Right renal cortex interstitium (tissue), 3 donors: ENCODE data around the gene HGF. TPM values are rescaled to one million over a fixed set of nuclear protein-coding genes. Genes with fewer than 3 reads are reported as not detected.
"Not testable (repeated sequence)": the region's sequence is repeated elsewhere in the genome, so short reads cannot be mapped to it uniquely, and the experiment has no call there.

Experiments used
- DNase-seq, 3 donors: peaks; one replicate each; pipeline ENCODE4 v3.0.0-alpha.2; 2013; ENCODE audit warnings: low read depth in 3 of 3, low spot score in 2 of 3
- polyA plus RNA-seq, 3 donors: library from polyadenylated mRNA; unstranded; fragments of 120-200 nt; gene quantifications; one replicate each; pipeline ENCODE4 v1.2.1, GENCODE V29; 2013; ENCODE audit not compliant: insufficient read length in 3 of 3

Gene HGF
- polyA plus RNA-seq, 3 donors: 1.7 to 3.1 (median 2.1) TPM

GRCh38 chr7:81725003-81725811 lies 44.6 kb downstream of the HGF start:
- no peak for DNase-seq

GRCh38 chr7:81722250-81722649 lies 47.6 kb downstream of the HGF start:
- not testable (repeated sequence) for DNase-seq

GRCh38 chr7:81721437-81721836 lies 48.4 kb downstream of the HGF start:
- no peak for DNase-seq

GRCh38 chr7:81719865-81720264 lies 50.0 kb downstream of the HGF start:
- DNase-seq: no peak

- DNase-seq: no peak
Observed at GRCh38 chr7:81715984-81716588, 53.8 kb downstream of the HGF start.

GRCh38 chr7:81714306-81714705 lies 55.5 kb downstream of the HGF start:
- DNase-seq: no peak

- DNase-seq: no peak
Observed at GRCh38 chr7:81710751-81711150, 59.1 kb downstream of the HGF start.

- DNase-seq: no peak
Observed at GRCh38 chr7:81709836-81710235, 60.0 kb downstream of the HGF start.

- DNase-seq: no peak
Observed at GRCh38 chr7:81707966-81708365, 61.9 kb downstream of the HGF start.

- DNase-seq: no peak
Observed at GRCh38 chr7:81707196-81707595, 62.7 kb downstream of the HGF start.

- DNase-seq: no peak
Observed at GRCh38 chr7:81705206-81705605, 64.6 kb downstream of the HGF start.

- no peak for DNase-seq
Observed at GRCh38 chr7:81704595-81704994, 65.3 kb downstream of the HGF start.

- DNase-seq: no peak
Observed at GRCh38 chr7:81698965-81699364, 70.9 kb downstream of the HGF start.

- DNase-seq: no peak
Observed at GRCh38 chr7:81694711-81695110, 75.1 kb downstream of the HGF start.

GRCh38 chr7:81693894-81694293 lies 76.0 kb downstream of the HGF start:
- DNase-seq: no peak

GRCh38 chr7:81693080-81693479 lies 76.8 kb downstream of the HGF start:
- no peak for DNase-seq

GRCh38 chr7:81692146-81692905 lies 77.5 kb downstream of the HGF start:
- no peak for DNase-seq

GRCh38 chr7:81691199-81691821 lies 78.5 kb downstream of the HGF start:
- DNase-seq: no peak

- DNase-seq: no peak
Observed at GRCh38 chr7:81690688-81691087, 79.2 kb downstream of the HGF start.

GRCh38 chr7:81690251-81690650 lies 79.6 kb downstream of the HGF start:
- DNase-seq: no peak
